Fibroblast of villous mesenchyme (primary cell): ENCODE data around the gene SCAMP1. TPM values are rescaled to one million over a fixed set of nuclear protein-coding genes. Genes with fewer than 3 reads are reported as not detected.

ENCODE experiments used
- DNase-seq: peaks from one replicate; pipeline ENCODE4 v3.0.0-alpha.2; 2010; ENCODE audit warnings: low read depth
- H3K4me3 ChIP-seq: 2 replicates; pipeline ENCODE4 v1.5.1; 2011; ENCODE audit warnings: low read depth, mild to moderate bottlenecking, low read length
- total RNA-seq: library from RNA; depleted of rRNA; stranded (reverse); fragments of >200 nt; gene quantifications from 2 replicates; pipeline ENCODE4 v1.2.3, GENCODE V29; 2012
- TF ChIP-seq, protein P1 (sequence below): IDR thresholded peaks from 2 replicates; pipeline ENCODE4 v1.5.1; 2012; ENCODE audit warnings: low read depth, mild to moderate bottlenecking, low read length; ENCODE audit not compliant: insufficient read depth

The SCAMP1 gene
- total RNA-seq, 1 donor, result 61.7 TPM

DNA sequence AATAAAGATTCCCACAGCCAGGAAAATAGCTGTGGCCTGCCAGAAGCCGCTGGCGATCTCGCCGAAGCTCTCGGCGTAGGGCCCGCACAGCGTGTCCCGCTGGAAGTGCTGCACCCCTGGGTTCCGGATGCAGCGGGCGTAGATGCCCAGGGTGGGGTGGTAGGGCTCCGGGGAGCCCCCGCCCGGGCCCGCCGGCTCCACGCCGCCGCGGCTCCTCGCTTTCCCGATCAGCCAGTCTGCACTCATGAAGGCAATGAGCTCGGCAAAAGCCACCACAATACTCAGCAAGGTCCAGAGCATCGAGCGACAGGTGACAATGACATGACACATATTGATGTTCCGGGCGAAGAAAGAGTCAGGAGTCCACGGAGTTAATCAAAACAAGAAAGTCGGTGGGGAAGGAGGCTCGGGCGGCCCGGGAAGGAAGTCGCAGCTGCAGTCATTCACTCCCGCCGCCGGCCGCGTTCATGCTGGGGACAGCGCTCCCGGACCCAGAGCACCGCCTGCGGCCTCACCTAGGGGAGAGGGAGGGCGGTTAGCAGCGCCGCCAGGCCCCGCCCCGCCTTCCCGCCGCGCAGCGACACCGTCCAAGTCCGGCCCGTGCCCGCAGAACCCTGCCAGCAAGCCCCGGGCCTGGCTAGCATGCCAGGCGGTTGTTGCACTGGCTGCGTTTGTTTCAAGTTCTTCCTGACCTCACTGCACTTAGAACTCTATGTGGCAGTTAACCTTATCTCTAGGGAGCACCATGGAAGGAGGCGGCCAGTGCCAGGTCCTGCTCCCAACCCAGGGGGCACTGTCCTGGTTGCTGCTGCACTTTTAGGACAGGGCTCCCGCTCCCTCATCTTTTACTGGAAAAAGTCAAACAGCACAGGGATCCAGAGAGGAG is 149.7 kb downstream of the SCAMP1 start:
- TF ChIP-seq, protein P1, sequence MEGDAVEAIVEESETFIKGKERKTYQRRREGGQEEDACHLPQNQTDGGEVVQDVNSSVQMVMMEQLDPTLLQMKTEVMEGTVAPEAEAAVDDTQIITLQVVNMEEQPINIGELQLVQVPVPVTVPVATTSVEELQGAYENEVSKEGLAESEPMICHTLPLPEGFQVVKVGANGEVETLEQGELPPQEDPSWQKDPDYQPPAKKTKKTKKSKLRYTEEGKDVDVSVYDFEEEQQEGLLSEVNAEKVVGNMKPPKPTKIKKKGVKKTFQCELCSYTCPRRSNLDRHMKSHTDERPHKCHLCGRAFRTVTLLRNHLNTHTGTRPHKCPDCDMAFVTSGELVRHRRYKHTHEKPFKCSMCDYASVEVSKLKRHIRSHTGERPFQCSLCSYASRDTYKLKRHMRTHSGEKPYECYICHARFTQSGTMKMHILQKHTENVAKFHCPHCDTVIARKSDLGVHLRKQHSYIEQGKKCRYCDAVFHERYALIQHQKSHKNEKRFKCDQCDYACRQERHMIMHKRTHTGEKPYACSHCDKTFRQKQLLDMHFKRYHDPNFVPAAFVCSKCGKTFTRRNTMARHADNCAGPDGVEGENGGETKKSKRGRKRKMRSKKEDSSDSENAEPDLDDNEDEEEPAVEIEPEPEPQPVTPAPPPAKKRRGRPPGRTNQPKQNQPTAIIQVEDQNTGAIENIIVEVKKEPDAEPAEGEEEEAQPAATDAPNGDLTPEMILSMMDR, result peak; percentile 28
- DNase-seq, result no peak
- H3K4me3 ChIP-seq, result peak overlapping the region; percentile 36

DNA sequence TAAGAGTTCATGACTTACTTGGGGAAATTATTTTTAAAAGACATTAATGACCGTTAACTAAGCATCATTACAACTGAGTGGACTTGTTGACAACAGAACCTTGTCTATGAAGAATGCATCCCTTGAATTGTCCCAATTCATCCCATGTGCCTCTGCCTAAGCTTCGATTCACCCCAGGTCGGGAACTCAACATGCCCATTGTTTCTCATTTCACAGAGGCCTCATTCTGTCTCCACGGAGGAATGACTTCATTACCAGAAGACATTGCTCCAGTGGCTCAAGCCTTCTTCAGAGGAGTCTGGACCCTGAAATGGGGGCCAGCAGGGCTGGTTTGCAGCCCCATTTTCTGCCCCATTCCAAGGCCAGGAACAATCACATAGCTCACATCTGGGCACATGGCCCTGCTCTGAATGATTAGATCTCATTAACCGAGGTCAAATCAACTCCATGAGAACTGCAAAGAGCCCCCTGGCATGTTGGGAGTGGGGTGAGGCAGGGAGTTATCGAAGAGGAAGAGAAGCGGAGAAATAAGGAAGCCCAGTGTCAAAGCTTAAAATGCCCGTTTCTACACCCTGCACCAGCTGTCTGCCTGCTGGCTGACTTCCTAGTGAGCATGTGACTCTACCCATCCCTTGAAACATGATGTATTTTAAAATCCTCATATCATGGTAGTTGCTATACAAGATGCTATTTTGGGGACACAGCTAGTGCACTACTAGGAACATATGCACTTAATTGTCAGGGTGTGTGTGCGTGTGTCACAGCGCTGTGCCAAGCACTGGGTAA is 150.9 kb downstream of the SCAMP1 start:
- no peak for DNase-seq
- H3K4me3 ChIP-seq, result no peak overlapping the region
- TF ChIP-seq, protein P1, result no peak

DNA sequence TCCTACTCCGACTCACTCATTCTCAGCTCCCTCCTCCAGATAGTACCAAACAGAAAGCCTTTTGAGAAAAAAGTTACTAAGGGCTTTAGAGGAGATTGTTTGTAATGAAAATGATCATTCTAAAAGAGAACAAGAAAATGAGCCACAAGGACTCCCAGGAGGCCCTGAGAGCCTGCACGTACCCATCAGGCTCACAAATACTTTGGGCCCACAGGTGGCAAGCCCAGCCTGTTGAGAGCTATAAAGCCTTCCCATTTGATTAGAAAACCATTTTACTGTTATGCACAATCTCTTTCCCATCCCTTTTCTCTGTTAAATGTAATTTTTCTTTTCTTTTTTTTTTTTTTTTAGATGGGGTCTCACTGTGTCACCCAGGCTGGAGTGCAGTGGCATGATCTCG is 152.0 kb downstream of the SCAMP1 start:
- no peak for DNase-seq
- no peak overlapping the region for H3K4me3 ChIP-seq
- TF ChIP-seq, protein P1, result no peak

DNA sequence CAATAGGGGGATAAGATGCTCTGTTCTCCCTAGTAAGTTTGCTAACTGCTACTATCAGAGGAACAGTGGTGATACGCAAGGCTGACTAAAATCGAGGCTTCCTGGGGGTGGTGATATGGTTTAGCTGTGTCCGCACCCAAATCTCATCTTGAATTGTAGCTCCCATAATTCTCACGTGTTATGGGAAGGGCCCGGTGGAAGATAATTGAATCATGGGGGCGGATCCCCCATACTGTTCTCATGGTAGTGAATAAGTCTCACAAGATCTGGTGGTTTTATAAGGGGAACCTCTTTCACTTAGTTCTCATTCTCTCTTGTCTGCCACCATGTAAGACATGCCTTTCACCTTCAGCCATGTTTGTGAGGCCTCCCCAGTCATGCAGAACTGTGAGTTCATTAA is 153.0 kb downstream of the SCAMP1 start:
- DNase-seq, result no peak
- H3K4me3 ChIP-seq, result no peak overlapping the region
- TF ChIP-seq, protein P1, result no peak

DNA sequence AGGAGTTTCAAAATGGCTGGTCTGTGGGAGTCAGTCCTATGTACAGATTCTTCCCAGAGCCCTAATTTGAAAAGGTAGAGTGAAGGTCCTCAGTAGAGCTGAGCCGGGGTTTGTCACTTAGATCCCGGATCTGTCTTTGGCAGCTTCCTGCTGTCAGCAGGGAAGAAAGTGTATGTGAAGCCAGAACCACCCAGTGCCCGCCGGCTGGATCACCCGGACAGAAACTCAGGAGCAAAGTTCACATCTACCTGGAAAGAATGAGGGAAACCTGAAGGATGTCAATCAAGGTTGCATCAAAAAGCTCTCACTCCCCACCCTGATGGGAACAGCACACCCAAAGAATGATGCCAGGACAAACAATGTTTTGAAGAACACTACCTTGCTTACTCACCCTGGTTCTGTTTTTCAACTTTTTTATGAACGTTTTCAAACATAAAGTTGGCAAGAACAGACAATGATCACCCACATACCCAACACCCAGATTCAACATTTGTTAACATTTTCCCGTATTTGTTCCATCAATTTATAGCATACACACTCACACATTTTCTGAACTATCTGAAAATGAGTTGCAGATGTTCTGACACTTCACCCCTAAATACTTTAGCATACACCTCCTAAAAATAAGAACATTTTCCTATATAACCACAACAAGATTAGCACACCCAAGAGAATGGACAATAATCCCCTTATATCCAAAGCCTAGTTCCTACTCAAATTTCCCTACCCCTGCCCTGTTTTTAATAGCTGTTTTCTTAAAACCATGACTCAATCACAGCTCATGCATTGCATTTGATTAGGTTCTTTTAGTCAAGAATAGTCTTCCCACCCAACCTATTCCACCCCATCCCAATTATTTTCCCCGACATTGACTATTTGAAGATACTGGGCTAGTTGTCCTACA is 154.3 kb downstream of the SCAMP1 start:
- DNase-seq, result no peak
- H3K4me3 ChIP-seq, result no peak overlapping the region
- TF ChIP-seq, protein P1, result no peak

DNA sequence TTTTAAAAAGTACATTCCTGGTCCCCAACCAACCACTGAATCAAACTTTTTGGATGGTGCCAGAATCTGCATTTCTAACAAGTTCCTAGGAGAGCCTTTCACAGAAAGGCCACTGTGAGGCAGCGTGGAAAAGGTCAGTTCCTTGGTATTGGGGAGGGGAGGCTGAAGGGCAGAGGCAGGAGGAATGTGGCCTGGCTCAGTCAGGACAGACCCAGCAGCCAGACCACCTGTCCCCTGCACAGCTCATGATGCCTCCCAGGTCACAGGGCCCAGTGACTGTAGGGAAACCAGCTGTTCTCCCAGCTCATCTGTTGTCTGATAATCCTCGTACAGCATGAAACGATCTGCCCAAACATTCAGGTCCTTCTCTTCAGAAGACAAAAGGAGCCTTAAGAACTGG is 155.3 kb downstream of the SCAMP1 start:
- no peak overlapping the region for H3K4me3 ChIP-seq
- TF ChIP-seq, protein P1, result no peak
- no peak for DNase-seq
